ENCODE measurements around the gene HMCN2.

GRCh38 chr9:130462685-130463540 lies 197.4 kb downstream of the HMCN2 start:
- TF ChIP-seq, protein P1, sequence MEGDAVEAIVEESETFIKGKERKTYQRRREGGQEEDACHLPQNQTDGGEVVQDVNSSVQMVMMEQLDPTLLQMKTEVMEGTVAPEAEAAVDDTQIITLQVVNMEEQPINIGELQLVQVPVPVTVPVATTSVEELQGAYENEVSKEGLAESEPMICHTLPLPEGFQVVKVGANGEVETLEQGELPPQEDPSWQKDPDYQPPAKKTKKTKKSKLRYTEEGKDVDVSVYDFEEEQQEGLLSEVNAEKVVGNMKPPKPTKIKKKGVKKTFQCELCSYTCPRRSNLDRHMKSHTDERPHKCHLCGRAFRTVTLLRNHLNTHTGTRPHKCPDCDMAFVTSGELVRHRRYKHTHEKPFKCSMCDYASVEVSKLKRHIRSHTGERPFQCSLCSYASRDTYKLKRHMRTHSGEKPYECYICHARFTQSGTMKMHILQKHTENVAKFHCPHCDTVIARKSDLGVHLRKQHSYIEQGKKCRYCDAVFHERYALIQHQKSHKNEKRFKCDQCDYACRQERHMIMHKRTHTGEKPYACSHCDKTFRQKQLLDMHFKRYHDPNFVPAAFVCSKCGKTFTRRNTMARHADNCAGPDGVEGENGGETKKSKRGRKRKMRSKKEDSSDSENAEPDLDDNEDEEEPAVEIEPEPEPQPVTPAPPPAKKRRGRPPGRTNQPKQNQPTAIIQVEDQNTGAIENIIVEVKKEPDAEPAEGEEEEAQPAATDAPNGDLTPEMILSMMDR (IDR thresholded peaks at IDR 0.05), result no peak
- TF ChIP-seq EP300 (IDR thresholded peaks at IDR 0.05) (no peak), POLR2A (IDR thresholded peaks at IDR 0.05; ENCODE audit: low read depth) (no peak)

Data from esophagus muscularis mucosa (tissue), 4 donors.